Omental fat pad (tissue), 4 donors: ENCODE measurements around the gene ADCY6. TPM values are rescaled to one million over a fixed set of nuclear protein-coding genes. Genes with fewer than 3 reads are reported as not detected.

Experiments used
- ATAC-seq: fragments of 150-250 bp; one replicate; pipeline ENCODE4 v1.9.1; 2016; ENCODE audit warnings: mild to moderate bottlenecking, moderate library complexity; ENCODE audit not compliant: low FRiP score
- DNase-seq: peaks from one replicate; pipeline ENCODE4 v3.0.0-alpha.2; 2019; ENCODE audit warnings: low spot score
- total RNA-seq, 4 donors: library from RNA; depleted of rRNA; stranded (reverse); fragments of >200 nt; gene quantifications; one replicate each; pipeline ENCODE4 v1.1.0, GENCODE V29; 2016
- TF ChIP-seq, protein P1 (sequence below), 3 donors: fragments of 450-650 bp; IDR thresholded peaks; one replicate each; pipeline ENCODE4 v1.5.1; 2016 to 2017; ENCODE audit warnings: antibody characterized with exemption in 3 of 3, mild to moderate bottlenecking in 3 of 3, moderate library complexity in 2 of 3

The ADCY6 gene
- total RNA-seq, 4 donors from 2014 or later = 30.9 to 57.1 (median 47.9) TPM

DNA sequence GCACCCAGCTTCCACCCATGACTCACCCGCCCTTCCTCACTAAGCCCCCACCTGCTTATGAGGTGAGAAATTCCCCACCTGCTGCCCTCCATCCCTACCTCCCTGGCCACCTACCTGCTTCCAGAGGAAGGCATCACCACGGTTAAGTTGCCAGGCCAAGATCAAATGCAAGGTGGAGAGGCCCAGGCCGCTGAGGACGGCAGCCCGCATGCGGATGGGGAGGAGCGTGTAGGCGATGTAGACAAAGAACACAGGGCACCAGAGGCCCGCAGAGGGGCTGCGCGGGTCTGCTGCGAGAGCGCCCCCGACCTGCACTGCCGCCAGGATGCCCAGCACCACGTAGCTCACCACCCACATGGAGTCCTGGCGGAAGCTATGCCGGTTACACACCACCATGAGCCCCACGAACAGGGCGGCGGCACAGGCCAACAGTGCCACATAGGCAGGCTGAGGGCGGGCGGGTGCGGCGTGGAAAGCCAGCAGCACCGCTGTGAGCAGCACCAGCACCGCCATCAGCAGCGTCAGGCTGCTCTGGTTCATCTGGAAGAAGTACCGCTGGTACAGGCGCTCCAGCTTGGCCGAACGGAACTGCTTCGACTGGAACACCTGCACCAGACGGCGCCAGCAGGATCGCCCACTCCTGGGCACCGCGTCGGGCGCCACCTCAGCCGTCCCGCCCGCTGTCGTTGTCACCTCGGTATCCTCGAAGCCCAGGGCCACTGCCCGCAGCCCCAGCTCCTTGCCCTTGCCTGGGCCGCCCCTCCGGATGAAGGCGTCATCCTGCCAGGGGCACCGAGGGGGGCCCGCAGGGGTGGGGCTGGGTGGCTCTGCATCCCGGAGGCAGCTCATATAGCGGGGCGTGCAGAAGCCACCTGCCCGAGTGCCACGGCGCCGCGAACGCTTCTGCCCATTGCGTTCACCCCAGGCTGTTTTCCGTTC lies 6.2 kb downstream of the ADCY6 start:
- DNase-seq (no peak), ATAC-seq (no peak)
- TF ChIP-seq, protein P1, sequence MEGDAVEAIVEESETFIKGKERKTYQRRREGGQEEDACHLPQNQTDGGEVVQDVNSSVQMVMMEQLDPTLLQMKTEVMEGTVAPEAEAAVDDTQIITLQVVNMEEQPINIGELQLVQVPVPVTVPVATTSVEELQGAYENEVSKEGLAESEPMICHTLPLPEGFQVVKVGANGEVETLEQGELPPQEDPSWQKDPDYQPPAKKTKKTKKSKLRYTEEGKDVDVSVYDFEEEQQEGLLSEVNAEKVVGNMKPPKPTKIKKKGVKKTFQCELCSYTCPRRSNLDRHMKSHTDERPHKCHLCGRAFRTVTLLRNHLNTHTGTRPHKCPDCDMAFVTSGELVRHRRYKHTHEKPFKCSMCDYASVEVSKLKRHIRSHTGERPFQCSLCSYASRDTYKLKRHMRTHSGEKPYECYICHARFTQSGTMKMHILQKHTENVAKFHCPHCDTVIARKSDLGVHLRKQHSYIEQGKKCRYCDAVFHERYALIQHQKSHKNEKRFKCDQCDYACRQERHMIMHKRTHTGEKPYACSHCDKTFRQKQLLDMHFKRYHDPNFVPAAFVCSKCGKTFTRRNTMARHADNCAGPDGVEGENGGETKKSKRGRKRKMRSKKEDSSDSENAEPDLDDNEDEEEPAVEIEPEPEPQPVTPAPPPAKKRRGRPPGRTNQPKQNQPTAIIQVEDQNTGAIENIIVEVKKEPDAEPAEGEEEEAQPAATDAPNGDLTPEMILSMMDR (IDR thresholded peaks at IDR 0.05) = no peak

DNA sequence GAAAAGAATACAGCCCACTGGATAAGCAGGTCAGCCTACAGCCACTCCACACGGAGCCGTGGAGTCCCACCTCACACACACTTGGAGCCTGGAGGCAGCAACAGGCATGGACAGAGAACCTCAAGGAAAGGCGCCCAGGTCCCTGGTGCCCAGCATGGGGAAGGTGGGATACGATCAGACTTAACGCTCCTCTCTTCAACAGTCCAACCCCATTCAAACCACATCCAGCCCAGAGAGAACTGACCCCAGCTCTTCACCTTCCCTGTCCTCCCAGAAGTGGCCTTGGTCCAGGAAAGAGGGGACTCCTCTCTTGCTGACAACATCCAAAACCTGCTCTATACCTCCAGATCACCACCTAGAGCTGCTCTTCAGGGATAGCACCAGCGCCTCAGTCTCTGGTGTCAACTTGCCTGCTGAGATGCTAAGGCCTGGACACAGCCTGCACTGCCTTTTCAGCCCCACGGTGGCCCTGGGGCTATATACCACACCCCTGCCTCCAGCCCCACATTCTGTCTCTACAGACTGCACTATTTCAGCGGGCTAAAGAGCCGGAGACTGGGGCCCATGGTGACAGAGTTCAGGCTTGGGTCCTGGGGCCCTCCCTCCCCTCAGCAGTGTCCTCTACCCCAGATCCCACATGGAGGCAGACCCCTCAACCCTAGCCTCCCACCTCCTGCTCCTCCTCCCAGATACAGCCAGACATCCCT lies 7.0 kb downstream of the ADCY6 start:
- ATAC-seq = no peak
- DNase-seq = no peak
- TF ChIP-seq, protein P1 (IDR thresholded peaks at IDR 0.05) = no peak

DNA sequence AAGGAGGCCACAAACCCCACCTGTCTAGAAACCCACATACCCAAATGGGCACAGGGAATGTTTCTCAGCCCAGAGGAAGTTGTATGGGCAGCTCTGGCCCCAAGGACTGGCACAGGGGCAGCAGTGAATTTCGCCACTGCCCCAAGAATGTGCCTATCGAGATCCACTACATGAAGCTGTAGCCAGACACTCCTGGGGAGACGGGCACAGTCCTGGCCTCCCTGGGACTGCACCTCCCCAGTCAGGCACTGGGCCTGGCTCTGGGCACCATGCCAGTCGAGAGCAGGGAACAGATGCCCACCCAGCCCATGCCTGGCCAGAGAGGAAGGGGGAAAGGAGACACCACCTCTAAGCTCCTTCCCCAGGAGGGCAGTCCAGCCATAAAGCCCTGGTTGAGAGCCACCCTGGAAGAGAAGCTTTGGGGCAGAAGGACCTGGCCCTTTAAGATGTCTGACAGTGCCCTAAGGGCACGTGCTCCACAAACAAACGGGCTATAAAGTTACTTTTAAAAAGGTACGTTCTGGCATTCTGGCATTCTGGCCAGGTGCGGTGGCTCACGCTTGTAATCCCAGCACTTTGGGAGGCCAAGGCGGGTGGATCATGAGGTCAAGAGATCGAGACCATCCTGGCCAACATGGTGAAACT lies 8.4 kb downstream of the ADCY6 start:
- no peak for ATAC-seq
- TF ChIP-seq, protein P1 (IDR thresholded peaks at IDR 0.05) = no peak
- no peak for DNase-seq

DNA sequence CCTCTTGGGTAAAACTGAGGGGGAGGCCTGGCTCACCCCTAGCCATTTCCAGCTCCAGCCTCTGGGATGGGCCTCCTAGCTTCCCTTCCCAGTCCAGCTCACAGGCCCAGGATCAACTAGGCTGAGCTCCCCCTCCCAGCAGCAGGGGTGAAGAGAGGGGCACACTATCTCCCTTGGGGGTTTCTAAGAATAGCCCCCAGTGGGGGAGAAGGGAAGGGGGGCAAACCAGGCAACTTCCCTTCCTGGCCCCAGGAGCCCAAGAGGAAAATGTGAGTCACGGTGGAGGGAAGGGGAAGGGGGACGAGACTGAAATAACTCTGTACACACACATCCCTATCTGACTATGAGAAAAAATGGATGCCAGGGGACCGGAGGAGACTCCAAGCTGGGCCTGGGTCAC lies 9.0 kb downstream of the ADCY6 start:
- DNase-seq (no peak), ATAC-seq (no peak)
- TF ChIP-seq, protein P1 (IDR thresholded peaks at IDR 0.05) = no peak

DNA sequence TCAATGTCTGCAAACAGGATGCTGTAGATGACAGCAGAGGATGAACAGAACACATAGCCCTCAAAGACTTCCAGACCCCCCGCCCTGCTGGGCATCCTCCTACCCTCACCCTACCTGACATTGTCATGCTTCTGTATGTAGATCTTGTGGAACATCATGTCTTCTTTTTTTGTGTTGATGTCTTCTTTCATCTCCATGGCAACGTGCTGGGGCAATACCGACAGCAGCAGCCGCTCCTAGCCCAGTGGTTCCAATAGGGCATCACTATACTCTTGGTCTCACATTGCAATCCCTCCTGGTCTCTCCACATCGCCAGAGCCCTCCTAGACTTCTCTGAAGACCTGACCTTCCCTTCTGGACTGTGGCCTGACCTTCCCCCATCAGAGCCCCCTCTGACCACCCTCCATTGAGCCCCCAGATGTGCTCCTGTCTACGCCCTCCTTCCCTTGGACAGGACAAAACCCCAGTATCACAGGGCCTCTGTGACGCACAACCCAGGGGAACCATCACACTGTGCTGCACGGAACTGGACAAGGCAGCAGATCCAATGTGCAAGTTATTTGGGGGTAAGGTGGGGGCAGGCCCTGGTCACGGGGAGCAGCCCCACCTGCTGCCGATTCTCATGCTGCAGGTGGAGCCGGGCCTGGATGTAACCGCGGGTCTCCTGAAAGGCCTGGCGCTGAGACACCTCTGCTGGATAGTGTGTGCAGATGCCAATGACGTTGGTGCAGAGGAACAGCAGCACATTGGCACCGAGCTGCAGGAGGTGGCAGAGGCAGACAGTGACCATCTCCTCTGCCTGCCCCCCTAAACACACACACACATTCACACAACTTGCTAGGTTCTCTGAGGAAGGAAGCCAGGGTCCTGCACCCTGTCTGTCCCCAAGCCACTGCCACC lies 11.1 kb downstream of the ADCY6 start:
- no peak for ATAC-seq
- DNase-seq = no peak

DNA sequence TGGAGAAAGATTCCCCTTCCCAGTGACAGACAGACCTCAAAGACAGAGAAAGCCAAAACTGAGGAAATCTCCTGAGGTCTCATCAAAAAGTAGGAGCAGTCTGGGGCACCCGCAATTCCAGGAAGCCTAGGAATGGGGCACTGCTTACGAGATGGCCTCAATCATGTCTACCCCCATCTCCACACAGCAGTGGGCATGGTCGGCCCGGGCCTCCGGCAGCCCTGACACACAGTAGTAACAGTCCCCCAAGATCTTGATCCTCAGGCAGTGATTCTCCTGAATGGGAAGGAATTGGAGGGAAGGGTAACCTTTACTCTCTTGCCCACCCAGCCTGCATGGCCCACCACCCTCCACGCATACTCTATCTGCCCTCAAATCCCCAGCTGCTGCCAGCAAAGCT lies 11.9 kb downstream of the ADCY6 start:
- no peak for DNase-seq
- TF ChIP-seq, protein P1 (IDR thresholded peaks at IDR 0.05) = no peak
- no peak for ATAC-seq

More for the DNA sequence above, 11.1 kb downstream of the ADCY6 start:
- TF ChIP-seq, protein P1 (IDR thresholded peaks at IDR 0.05) = no peak
